A673 (cell line): Measurements from ENCODE around the gene HIP1.

ENCODE experiments used
- EZH2 ChIP-seq: fragments of 200-600 bp; sonication (generic); IDR thresholded peaks from 2 replicates; pipeline ENCODE4 v1.6.1; 2017; ENCODE audit warnings: borderline replicate concordance, low read depth, mild to moderate bottlenecking, mixed read lengths, antibody characterized with exemption, low read length; ENCODE audit not compliant: poor library complexity, severe bottlenecking
- TF ChIP-seq, protein P1 (sequence below): fragments of 300-800, 200-600 bp; sonication (generic); conservative IDR thresholded peaks from 2 replicates; pipeline ENCODE4 v1.5.1; 2017; ENCODE audit warnings: low read depth, mild to moderate bottlenecking, antibody characterized with exemption, low read length, moderate library complexity, mixed read lengths

DNA sequence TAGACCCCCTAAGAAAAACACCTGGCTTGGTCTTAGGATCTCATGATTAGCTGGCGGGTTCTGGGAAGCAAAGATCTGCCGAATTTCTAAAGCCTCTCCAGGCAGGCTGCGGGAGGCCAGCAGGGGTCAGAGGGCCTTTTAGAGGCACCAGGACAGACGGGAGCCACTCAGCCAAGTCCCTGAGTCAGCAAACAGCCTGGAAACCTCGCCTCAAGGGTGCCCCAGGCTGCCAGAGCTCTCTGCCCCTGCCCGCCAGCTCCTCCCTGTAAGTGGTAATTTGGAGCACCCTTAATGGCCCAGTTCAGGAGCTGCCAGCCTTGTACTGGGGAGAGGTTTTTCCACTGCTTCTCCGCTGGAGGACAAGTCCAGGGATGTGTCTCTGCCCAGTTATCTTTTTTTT, 88.7 kb downstream of the HIP1 start:
- TF ChIP-seq, protein P1, sequence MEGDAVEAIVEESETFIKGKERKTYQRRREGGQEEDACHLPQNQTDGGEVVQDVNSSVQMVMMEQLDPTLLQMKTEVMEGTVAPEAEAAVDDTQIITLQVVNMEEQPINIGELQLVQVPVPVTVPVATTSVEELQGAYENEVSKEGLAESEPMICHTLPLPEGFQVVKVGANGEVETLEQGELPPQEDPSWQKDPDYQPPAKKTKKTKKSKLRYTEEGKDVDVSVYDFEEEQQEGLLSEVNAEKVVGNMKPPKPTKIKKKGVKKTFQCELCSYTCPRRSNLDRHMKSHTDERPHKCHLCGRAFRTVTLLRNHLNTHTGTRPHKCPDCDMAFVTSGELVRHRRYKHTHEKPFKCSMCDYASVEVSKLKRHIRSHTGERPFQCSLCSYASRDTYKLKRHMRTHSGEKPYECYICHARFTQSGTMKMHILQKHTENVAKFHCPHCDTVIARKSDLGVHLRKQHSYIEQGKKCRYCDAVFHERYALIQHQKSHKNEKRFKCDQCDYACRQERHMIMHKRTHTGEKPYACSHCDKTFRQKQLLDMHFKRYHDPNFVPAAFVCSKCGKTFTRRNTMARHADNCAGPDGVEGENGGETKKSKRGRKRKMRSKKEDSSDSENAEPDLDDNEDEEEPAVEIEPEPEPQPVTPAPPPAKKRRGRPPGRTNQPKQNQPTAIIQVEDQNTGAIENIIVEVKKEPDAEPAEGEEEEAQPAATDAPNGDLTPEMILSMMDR: no peak
- no peak for TF ChIP-seq EZH2
